ENCODE measurements around the gene CDC42BPA.

DNA sequence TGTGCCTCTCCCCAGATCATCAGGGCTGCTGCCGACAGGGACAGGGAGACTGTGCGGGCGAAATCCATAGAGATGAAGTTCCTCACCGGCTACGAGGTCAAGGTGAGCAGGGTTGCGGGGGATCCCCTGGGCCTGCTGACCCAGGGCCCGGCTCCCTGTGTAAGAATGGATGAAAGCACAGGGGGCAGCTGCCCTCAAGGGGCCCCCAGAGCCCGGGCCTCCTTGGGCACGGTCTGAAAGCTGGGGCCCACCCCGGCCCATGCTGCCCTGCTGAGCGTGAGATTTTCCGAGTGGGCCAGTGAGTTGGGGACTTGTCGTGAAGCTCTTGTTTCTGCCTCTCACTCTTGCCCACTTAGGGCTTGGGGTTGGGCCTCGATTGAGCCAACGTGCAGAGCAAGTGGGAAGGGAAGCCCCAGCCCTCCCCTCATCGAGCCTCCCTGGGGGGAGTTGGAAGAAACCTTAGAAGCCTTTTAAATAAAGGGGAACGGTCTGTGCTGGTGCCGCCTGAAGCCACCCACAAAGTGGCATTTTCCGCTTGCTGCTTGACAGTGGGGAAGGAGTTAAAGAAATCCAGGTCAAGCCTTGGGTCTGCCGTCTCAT, 333.0 kb downstream of the CDC42BPA start:
- TF ChIP-seq RNF2 (conservative IDR thresholded peaks at IDR 0.05; ENCODE audit: low read depth) (no peak), TSC22D2 (CRISPR knock-in tag; IDR thresholded peaks at IDR 0.05; ENCODE audit: borderline replicate concordance) (no peak)
- TF ChIP-seq, protein P1, sequence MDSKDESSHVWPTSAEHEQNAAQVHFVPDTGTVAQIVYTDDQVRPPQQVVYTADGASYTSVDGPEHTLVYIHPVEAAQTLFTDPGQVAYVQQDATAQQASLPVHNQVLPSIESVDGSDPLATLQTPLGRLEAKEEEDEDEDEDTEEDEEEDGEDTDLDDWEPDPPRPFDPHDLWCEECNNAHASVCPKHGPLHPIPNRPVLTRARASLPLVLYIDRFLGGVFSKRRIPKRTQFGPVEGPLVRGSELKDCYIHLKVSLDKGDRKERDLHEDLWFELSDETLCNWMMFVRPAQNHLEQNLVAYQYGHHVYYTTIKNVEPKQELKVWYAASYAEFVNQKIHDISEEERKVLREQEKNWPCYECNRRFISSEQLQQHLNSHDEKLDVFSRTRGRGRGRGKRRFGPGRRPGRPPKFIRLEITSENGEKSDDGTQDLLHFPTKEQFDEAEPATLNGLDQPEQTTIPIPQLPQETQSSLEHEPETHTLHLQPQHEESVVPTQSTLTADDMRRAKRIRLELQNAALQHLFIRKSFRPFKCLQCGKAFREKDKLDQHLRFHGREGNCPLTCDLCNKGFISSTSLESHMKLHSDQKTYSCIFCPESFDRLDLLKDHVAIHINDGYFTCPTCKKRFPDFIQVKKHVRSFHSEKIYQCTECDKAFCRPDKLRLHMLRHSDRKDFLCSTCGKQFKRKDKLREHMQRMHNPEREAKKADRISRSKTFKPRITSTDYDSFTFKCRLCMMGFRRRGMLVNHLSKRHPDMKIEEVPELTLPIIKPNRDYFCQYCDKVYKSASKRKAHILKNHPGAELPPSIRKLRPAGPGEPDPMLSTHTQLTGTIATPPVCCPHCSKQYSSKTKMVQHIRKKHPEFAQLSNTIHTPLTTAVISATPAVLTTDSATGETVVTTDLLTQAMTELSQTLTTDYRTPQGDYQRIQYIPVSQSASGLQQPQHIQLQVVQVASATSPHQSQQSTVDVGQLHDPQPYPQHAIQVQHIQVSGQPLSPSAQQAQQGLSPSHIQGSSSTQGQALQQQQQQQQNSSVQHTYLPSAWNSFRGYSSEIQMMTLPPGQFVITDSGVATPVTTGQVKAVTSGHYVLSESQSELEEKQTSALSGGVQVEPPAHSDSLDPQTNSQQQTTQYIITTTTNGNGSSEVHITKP (CRISPR knock-in tag; IDR thresholded peaks at IDR 0.05; ENCODE audit: low read depth): no peak
